DMS53 treated with DMSO at 0.1 percent for 48 hours (cell line): Measurements from ENCODE around the gene TCAF1.

Experiments
- DNase-seq: peaks from one replicate; lab custom pipeline; 2025; ENCODE audit not compliant: unreplicated experiment; lab: John Stamatoyannopoulos, UW

TCAF1 gene

GRCh38 chr7:143901668-143902331 lies at the start of gene TCAF1:
Gene TCAF1, minus strand, starts transcription at chr7:143902176. Its CDS starts 25,568 bp downstream, at chr7:143876608.
- DNase-seq: peak; percentile 92

- no peak for DNase-seq
These were observed 46.8 kb upstream of the TCAF1 start for GRCh38 chr7:143948733-143949132.

- no peak for DNase-seq
These were observed 45.1 kb upstream of the TCAF1 start for GRCh38 chr7:143947111-143947510.

GRCh38 chr7:143945423-143945822 lies 43.4 kb upstream of the TCAF1 start:
- no peak for DNase-seq

GRCh38 chr7:143938379-143939243 lies 36.6 kb upstream of the TCAF1 start:
- no peak for DNase-seq

- no peak for DNase-seq
These were observed 34.4 kb upstream of the TCAF1 start for GRCh38 chr7:143936087-143937009.

GRCh38 chr7:143934526-143935325 lies 32.8 kb upstream of the TCAF1 start, which contains the start of gene OR2F2:
Gene OR2F2, plus strand, starts transcription at chr7:143935233. Its CDS starts 0 bp downstream, at chr7:143935233.
- no peak for DNase-seq

- DNase-seq: no peak
These were observed 29.8 kb upstream of the TCAF1 start for GRCh38 chr7:143931739-143932138.

GRCh38 chr7:143929224-143929920 lies 27.4 kb upstream of the TCAF1 start:
- peak; percentile 70 for DNase-seq

GRCh38 chr7:143924851-143925250 lies 22.9 kb upstream of the TCAF1 start:
- DNase-seq: no peak

GRCh38 chr7:143914938-143915652 lies 13.1 kb upstream of the TCAF1 start:
- no peak for DNase-seq

GRCh38 chr7:143913945-143914615 lies 12.1 kb upstream of the TCAF1 start:
- DNase-seq: peak; percentile 17

- no peak for DNase-seq
These were observed 8.7 kb upstream of the TCAF1 start for GRCh38 chr7:143910473-143911248.

- no peak for DNase-seq
These were observed 7.9 kb upstream of the TCAF1 start for GRCh38 chr7:143909863-143910262.

- DNase-seq: no peak
These were observed 6.1 kb upstream of the TCAF1 start for GRCh38 chr7:143908120-143908519.

- no peak for DNase-seq
These were observed 4.9 kb upstream of the TCAF1 start for GRCh38 chr7:143906895-143907294.

GRCh38 chr7:143906151-143906550 lies 4.2 kb upstream of the TCAF1 start:
- no peak for DNase-seq

- peak; percentile 19 for DNase-seq
These were observed 3.5 kb upstream of the TCAF1 start for GRCh38 chr7:143905509-143905908.
